HG03575 (cell line): ENCODE data around the gene TOPAZ1.

Source experiments
- ATAC-seq: cut with Tn5 transposase; IDR thresholded peaks from one replicate; pipeline ENCODE4 v1.9.1; 2021; ENCODE audit not compliant: unreplicated experiment, insufficient number of reproducible peaks, low FRiP score; ENCODE audit errors: extremely low read depth

Gene TOPAZ1

DNA sequence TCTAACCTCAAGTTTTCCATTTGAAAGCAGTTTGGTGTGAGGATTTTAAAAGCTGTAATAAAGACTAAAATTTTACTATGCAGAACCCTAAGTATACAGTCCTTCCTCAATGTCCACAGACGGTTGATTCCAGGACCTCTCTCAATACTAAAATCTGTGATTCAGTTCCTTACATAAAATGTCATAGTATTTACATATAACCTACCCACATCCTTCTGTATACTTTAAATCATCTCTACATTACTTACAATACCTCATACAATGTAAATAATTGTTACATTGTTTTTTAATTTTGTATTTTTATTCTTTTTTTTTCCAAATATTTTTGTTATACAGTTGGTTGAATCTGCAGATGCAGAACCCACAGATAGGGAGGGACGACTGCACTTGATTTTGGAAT, 2.8 kb upstream of the TOPAZ1 start:
- no peak for ATAC-seq

DNA sequence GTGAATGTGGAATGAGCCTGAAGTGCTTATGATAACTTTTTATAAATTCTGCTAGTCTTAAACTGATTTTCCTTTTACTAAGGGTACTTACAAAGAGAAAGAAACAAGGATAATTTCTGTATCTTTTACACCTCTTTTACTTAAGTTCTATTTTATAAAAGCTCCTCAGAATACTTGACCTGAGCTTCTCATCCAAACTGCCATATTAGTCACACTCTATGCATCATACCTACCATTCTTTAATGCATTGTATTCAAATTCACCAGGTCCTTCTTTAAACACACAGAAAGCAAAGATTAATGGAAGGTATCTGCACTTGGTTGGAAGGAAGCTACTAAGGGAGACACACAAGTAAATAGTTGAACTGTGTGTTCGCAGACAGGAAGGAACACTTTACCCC, 1.6 kb upstream of the TOPAZ1 start:
- ATAC-seq, result no peak

- ATAC-seq, result no peak
These were observed 1.0 kb downstream of the TOPAZ1 start for GRCh38 chr3:44242721-44243120.

- no peak for ATAC-seq
These were observed 6.5 kb downstream of the TOPAZ1 start for GRCh38 chr3:44248152-44248551.

- ATAC-seq, result no peak
These were observed 10.8 kb downstream of the TOPAZ1 start for GRCh38 chr3:44252332-44252959.

GRCh38 chr3:44259404-44259803, 17.7 kb downstream of the TOPAZ1 start:
- ATAC-seq, result no peak

DNA sequence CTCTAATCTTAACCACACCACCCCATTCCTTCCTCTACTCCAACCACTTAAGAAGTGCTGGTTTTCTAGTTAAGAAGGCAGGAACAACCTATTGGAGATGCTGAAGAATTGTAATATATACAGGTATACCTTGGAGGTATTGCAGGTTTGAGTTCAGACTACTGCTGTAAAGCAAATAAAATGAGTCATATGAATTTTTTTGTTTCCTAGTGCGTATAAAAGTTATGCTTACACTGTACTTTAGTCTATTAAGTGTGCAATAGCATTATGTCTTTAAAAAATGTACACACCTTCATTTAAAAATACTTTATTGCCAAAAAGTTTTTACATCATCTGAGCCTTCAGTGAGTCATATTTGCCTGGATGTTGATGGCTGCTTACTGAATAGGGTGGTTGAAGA, 22.5 kb downstream of the TOPAZ1 start:
- ATAC-seq, result no peak

DNA sequence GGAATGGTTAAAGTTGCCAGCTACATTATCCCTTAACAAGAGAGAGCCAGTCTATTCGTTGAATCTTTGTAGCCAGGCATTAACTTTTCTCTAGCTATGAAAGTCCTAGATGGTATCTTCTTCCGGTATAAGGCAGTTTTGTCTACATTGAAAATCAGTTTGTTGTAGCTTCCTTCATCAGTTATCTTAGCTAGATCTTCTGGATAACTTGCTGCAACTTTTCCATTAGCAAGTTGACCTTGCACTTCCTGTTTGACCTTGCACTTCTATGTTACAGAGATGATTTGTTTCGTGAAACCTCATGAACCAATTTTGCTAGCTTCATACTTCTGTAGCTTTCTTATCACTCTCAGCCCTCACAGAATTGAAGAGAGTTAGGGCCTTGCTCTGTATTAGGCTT, 24.1 kb downstream of the TOPAZ1 start:
- no peak for ATAC-seq

GRCh38 chr3:44272191-44272590, 30.5 kb downstream of the TOPAZ1 start:
- ATAC-seq, result no peak

GRCh38 chr3:44277925-44278324, 36.2 kb downstream of the TOPAZ1 start:
- ATAC-seq, result no peak

GRCh38 chr3:44280077-44280476, 38.4 kb downstream of the TOPAZ1 start:
- no peak for ATAC-seq

DNA sequence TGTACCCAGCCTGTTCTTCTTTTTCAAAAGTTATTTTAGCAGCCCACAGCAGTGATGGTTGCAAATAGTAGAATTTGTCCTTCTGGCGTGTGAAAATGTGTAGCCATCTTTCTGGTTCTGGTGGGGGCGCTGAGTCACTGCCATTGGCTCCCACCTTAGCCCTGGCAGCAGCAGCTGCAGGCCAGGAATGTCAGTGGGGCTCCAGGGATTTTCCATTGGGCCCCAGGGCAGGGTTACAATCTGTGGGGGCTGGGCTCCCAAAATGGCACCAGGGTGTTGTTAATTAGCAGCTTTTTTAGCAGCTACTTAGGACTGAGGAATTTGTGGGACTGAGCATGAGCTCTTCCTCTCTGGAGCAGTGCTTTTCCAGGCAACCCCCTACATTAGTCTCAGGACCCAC, 38.9 kb downstream of the TOPAZ1 start:
- ATAC-seq, result no peak

GRCh38 chr3:44284949-44285348, 43.3 kb downstream of the TOPAZ1 start:
- ATAC-seq, result no peak

- no peak for ATAC-seq
These were observed 48.3 kb downstream of the TOPAZ1 start for GRCh38 chr3:44289882-44290462.

- no peak for ATAC-seq
These were observed 50.6 kb downstream of the TOPAZ1 start for GRCh38 chr3:44292276-44292675.

GRCh38 chr3:44292947-44293346, 51.3 kb downstream of the TOPAZ1 start:
- no peak for ATAC-seq

DNA sequence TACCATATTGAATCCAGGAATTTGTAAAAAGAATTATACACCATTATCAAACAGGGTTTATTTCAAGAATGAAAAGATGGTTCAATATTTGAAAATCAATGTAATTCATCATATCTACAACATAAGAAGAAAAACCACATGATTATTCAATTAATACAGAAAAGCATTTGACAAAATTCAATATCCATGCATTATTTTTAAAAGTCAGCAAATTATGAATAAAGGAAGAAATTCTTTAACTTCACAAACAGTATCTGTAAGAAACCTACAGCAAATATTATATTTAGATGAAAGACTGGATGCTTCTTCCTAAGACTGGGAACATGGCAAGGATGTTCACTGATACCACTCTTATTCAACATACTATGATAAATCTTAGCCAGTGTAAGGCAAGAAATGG, 55.6 kb downstream of the TOPAZ1 start:
- no peak for ATAC-seq

DNA sequence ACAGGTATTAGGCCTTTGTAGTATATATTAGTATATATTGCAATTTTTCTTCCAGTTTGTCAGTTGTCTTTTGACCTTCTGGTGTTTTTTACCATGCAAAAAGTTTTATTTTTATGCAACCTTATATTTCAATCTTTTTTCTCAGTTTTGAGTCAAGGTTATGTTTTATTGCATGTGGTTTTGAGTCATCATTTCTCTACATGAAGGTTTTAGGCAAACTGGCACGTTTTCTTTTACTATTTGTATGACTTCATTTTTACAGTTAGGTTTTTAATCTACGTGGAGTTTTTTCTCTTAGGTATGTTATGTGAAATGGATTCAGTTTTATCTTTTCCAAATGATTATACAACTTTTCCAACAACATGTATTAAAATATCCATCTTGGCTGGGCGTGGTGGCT, 60.1 kb downstream of the TOPAZ1 start:
- ATAC-seq, result no peak

- no peak for ATAC-seq
These were observed 67.8 kb downstream of the TOPAZ1 start for GRCh38 chr3:44309500-44309899.

- ATAC-seq, result no peak
These were observed 77.2 kb downstream of the TOPAZ1 start for GRCh38 chr3:44318891-44319311.

DNA sequence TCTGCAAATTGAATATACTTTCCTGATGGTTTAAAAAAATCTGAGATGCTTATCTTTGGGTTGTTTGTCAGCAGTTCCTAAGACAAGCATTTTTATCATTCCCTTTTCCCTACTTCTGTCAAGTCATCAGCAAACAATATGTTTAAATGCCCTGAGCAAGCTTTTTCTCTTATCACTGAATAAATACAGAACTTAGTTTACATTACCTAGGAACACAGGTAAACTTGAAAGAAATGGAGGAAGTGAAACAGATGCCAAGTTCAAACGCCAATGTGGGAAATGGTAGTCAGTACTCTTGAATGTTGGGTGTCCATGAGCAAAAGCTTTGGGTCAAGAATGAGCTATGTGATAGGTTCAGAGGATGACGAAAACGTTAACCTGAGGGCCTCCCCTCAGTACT, 79.6 kb downstream of the TOPAZ1 start:
- ATAC-seq, result no peak
